Mesodermal cell (in vitro differentiated cells): ENCODE data around the gene GOLT1B. TPM values are rescaled to one million over a fixed set of nuclear protein-coding genes. Genes with fewer than 3 reads are reported as not detected.
"Not testable (repeated sequence)": the region's sequence is repeated elsewhere in the genome, so short reads cannot be mapped to it uniquely, and the experiment has no call there.

Experiments
- H3K27ac ChIP-seq: 2 replicates; pipeline ENCODE4 v1.7.0; 2013; ENCODE audit warnings: mild to moderate bottlenecking, low read depth, low read length, moderate library complexity; ENCODE audit not compliant: severe bottlenecking
- H3K36me3 ChIP-seq: 2 replicates; pipeline ENCODE4 v1.7.1; 2013; ENCODE audit warnings: mild to moderate bottlenecking, low read length, moderate library complexity; ENCODE audit not compliant: control insufficient read depth, insufficient read depth
- H3K4me1 ChIP-seq: one replicate; pipeline ENCODE4 v1.7.1; 2013; ENCODE audit warnings: mild to moderate bottlenecking, low read length; ENCODE audit not compliant: insufficient read depth, control insufficient read depth, poor library complexity, severe bottlenecking
- H3K4me3 ChIP-seq: 2 replicates; pipeline ENCODE4 v1.7.0; 2013; ENCODE audit warnings: low read length, control low read depth, mild to moderate bottlenecking; ENCODE audit not compliant: insufficient read depth, poor library complexity, severe bottlenecking; ENCODE audit errors: extremely low read depth
- H3K9me3 ChIP-seq: 2 replicates; pipeline ENCODE4 v1.7.1; 2013; ENCODE audit warnings: mild to moderate bottlenecking, low read length, moderate library complexity; ENCODE audit not compliant: control insufficient read depth
- WGBS, 2 experiments: methylation state at CpG; one replicate each; pipeline ENCODE4 v1.1.5; 2013; ENCODE audit warnings: missing lambda C conversion rate in 2 of 2; ENCODE audit not compliant: insufficient coverage in 2 of 2; 5-methylcytosine and 5-hydroxymethylcytosine counted together
- polyA plus RNA-seq, 2 experiments: library from polyadenylated mRNA; stranded (reverse); fragments of 50-300 nt; gene quantifications; one replicate each; pipeline ENCODE4 v1.2.3, GENCODE V29; 2013

Gene GOLT1B, protein sequence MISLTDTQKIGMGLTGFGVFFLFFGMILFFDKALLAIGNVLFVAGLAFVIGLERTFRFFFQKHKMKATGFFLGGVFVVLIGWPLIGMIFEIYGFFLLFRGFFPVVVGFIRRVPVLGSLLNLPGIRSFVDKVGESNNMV
- 67.9 TPM for polyA plus RNA-seq (2013, experiment 1 of 2)
- polyA plus RNA-seq (2013, experiment 2 of 2) = 75.9 TPM

DNA sequence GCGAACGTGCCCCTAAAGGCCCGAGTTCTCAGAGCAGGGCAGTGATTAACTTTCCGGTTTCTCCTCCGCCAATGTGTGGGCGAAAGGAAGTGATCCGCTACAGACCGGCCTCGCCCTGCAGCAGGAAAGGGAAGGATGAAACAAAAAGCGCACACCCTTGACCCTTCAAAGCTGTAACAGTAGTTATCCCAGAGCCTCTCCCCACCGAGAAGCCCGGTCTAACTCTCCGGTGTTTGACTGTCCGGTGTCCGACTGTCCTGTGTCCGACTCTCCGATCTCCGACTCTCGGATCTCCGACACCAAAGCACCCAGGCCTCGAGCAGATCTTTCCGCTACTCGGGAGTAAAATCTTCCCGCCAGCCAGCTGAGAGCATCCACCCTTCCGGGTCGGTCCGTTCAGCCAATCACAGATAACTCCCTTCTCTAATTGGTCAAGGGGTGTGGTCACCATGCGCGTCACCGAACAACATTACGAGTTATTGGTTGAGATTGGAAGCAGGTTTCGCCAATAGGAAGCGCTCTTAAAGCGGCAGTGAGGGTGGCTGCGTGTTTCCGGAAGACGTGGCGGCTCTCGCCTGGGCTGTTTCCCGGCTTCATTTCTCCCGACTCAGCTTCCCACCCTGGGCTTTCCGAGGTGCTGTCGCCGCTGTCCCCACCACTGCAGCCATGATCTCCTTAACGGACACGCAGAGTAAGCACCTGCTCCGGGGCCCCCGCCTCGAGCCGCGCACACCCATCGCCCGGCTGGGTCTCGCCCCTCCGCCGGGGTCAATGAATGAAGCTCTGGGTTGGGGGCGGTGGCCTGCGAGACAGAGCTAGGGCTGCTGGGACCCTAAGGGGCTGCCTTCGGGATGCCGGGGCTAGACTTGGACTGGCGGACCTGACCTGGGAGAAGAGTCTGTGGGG is at the start of gene GOLT1B, which contains the start of gene RECQL:
GOLT1B (plus strand) TSS at position 532 of the 906 bp plus-strand sequence; CDS start at position 667, 135 bp downstream.
RECQL (minus strand) TSS at position 378 of the 906 bp plus-strand sequence. CDS start 2,065 bp downstream, outside the sequence.
- WGBS, 2 experiments = 0 to 1% methylated on average over 39 to 48 of the region's 61 CpGs
- peaks cover 33% of the 10 kb centered on the region for H3K36me3 ChIP-seq
- H3K4me3 ChIP-seq = peak within 1 kb of the TSS; percentile 80
- peak within 1 kb of the TSS; percentile 98 for H3K27ac ChIP-seq
- H3K9me3 ChIP-seq = no peaks in the 10 kb centered on the region
- no peaks in the 10 kb centered on the region for H3K4me1 ChIP-seq

DNA sequence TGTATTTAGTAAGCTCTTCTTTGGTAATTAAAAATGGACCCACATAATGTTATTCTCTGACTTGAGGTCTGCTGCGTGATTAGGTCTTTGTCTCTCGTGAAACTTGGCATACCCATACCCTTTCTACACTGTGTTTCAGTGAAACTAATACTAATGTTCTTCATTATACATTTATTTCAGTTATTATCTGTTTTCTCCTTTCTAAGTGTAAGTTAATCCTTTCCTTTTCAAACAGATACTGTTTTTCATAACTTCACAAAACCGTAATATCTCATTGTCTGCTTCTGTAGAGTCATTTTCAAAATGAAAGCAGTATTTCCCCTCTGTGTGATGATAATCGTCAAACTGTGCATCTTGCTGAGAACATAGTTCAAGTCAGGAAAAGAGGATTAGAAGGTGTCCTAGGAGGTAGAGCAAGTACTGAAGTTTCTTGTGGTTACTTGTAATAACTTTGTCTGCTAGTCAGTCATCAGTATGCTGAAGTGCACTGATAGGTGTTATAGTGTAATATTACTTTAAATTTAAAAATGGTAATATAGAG is 48.2 kb upstream of the GOLT1B start:
- Histone ChIP-seq H3K27ac (no peak overlapping the region), H3K4me3 (no peak overlapping the region), H3K4me1 (no peaks in the 10 kb centered on the region), H3K36me3 (peaks cover 3% of the 10 kb centered on the region), H3K9me3 (no peaks in the 10 kb centered on the region)
- WGBS, 2 experiments = 87 to 100% methylated on average over 1 to 3 of the region's 4 CpGs

DNA sequence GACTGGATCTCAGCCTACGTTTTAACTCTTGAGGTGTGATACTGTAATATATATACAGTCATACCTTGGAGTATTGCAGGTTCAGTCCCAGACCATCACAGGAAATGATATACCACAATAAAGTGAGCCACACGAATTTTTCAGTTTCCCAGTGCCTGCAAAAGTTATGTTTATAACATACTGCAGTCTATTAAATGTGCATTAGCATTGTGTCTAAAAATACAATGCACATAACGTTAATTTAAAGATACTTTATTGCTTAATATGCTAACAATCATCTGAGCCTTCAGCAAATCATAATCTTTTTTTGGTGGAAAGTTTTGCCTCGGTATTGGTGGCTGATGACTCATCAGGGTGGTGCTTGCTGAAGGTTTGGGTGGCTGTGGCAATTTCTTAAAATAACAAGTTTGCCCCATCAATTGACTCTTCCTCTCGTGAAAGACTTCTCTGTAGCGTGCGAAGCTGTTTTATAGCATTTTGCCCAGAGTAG is 45.3 kb upstream of the GOLT1B start:
- peaks cover 4% of the 10 kb centered on the region for H3K36me3 ChIP-seq
- H3K4me3 ChIP-seq = no peak overlapping the region
- no peak overlapping the region for H3K27ac ChIP-seq
- no peaks in the 10 kb centered on the region for H3K4me1 ChIP-seq
- WGBS, 2 experiments = 80% methylated on average over 1 of the region's 7 CpGs; no CpG with 5 or more reads in 1 of the 2 experiments
- H3K9me3 ChIP-seq = no peaks in the 10 kb centered on the region

DNA sequence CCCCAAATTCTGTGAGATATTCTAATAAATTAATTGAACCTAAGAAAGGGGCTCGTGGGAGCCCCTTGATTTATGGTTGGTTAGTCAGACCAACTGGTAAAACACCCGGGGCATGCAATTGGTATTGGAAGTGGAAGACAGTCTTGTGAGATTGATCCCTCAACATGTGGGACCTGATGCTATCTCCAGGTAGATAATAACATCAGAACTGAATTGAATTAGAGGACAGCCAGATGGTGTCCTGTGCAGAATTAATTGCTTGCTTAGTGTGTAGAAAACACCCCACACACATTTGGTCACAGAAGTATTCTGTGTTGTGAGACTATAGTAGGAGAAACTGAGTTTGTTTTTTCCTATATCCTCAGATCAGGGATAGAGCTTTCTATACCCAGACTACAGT is 42.1 kb upstream of the GOLT1B start:
- Histone ChIP-seq H3K4me3 (no peak overlapping the region), H3K9me3 (no peaks in the 10 kb centered on the region), H3K27ac (no peak overlapping the region), H3K36me3 (peaks cover 4% of the 10 kb centered on the region), H3K4me1 (no peaks in the 10 kb centered on the region)
- WGBS, 2 experiments = 85 to 100% methylated on average over 1 to 2 of the region's 2 CpGs

DNA sequence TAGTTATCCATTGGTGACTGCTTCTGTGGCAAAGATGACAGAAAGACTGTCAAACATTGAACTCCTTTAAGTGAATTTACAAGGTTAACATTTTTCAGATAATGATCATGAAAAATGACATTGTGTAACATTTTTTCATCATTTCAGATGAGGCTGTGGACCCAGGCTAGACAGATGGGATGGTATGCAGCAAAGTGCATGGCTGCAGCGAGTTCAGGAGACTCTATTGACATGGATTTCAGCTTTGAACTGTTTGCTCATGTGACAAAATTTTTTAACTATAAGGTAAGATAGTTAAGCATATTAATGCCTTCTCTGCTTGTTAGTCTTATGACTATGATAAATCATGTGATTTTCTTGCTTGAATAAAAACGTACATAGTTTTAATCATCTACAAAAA is 34.3 kb upstream of the GOLT1B start:
- WGBS, 2 experiments = no CpG with 5 or more reads among the region's 2 CpGs

DNA sequence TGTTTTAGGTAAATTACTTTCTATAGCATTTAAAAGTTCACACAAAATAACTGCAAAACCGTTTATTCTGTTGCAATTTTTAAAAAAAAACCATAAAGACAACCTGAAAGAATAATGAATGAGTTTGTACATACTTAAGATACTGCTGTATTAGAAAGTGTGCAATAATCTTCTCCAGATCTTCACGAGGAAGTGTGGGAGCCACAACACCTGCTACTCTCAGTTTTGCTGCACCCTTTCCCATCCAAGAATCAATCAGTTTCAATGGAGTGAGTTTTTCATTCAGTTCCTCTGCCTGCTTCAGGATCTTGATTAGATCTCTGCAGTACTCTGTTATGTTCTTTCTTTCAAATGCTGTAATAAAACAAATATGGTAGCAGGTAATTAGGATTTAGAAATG is 30.3 kb upstream of the GOLT1B start:
- Histone ChIP-seq H3K9me3 (no peaks in the 10 kb centered on the region), H3K4me3 (no peak overlapping the region), H3K27ac (no peak overlapping the region), H3K36me3 (peaks cover 54% of the 10 kb centered on the region), H3K4me1 (no peaks in the 10 kb centered on the region)
- whole genome bisulfite sequencing, 2 experiments = 100% methylated on average over 1 of the region's 2 CpGs; no CpG with 5 or more reads in 1 of the 2 experiments

More for the DNA sequence above, 34.3 kb upstream of the GOLT1B start:
- H3K4me3 ChIP-seq, H3K27ac ChIP-seq, H3K9me3 ChIP-seq, H3K4me1 ChIP-seq: not testable (repeated sequence)
- peaks cover 21% of the 10 kb centered on the region for H3K36me3 ChIP-seq

DNA sequence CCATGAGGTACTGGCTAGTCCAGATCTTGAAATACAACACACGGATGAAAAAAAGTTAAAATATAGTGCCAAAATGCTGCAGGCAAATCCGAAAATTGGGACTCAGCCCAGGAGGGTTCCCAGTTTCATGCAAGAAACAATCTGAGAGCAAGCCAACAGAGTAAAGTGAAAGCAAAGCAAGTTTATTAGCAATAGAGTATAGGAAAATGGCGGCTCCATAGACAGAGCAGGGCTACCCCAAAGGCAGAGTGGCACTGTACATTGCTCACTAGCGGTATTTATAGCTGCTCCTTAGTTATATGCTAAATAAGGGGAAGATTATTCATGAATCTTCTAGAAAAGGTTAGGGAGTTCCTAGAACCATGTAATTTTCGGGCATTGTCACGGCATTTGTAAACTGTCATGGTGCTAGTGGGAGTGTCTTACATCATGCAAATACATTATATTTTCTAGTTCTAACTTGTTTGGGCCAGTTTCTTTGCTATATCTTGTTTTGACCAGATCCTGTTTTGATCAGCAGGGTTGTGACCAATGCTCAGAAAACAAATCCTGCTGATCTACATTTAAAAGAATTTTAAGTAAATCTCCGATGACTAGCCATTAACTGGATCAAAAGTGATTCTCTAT is 29.3 kb upstream of the GOLT1B start:
- WGBS, 2 experiments = 85 to 90% methylated on average over 4 of the region's 7 CpGs
- no peak overlapping the region for H3K27ac ChIP-seq
- no peaks in the 10 kb centered on the region for H3K9me3 ChIP-seq
- H3K4me1 ChIP-seq = no peaks in the 10 kb centered on the region
- H3K4me3 ChIP-seq = no peak overlapping the region
- H3K36me3 ChIP-seq = peaks cover 57% of the 10 kb centered on the region

DNA sequence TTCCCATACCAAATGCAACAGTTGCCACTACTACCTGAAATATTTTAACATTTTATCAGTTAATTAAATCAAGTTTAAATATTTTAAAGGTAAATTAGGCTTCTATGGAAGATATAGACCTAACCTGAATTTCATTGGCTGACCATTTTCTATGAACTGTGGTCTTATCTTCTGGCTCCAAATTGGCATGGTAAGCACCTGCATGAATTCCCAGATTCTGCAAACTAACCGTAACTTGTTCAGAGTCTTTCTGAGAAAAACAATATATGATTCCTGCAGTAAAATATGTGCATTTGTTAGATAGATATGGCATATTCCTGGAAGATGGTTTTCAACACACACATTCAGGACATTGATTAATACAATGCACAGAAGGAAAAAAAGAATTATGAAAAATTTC is 26.0 kb upstream of the GOLT1B start:
- Histone ChIP-seq H3K36me3 (peaks cover 71% of the 10 kb centered on the region), H3K9me3 (no peaks in the 10 kb centered on the region), H3K4me1 (no peaks in the 10 kb centered on the region), H3K27ac (no peak overlapping the region), H3K4me3 (no peak overlapping the region)
- 100% methylated on average over 1 of the region's 1 CpG; no CpG with 5 or more reads in 1 of the 2 experiments for WGBS, 2 experiments

DNA sequence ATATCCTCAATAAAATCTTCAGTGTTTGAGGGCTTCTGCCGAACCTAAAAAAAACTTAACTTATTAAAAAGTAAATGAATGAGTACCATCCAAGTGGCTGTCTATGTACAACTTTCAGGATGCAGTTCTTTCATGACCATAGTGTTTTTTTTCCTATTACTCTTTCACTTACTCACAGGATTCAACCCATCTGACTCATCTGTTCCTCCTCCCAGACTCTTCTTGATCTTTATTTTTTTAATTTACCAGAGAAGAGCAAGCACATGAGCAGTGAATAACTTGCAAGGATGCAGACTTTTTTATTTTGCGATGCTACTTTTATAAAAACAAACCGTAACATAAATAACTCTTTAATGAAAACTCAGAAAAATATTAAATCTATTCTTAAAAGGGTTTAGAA is 24.6 kb upstream of the GOLT1B start:
- Histone ChIP-seq H3K36me3 (peaks cover 78% of the 10 kb centered on the region), H3K4me3 (no peak overlapping the region), H3K9me3 (no peaks in the 10 kb centered on the region), H3K27ac (no peak overlapping the region), H3K4me1 (no peaks in the 10 kb centered on the region)
- no CpG with 5 or more reads among the region's 3 CpGs for WGBS, 2 experiments

DNA sequence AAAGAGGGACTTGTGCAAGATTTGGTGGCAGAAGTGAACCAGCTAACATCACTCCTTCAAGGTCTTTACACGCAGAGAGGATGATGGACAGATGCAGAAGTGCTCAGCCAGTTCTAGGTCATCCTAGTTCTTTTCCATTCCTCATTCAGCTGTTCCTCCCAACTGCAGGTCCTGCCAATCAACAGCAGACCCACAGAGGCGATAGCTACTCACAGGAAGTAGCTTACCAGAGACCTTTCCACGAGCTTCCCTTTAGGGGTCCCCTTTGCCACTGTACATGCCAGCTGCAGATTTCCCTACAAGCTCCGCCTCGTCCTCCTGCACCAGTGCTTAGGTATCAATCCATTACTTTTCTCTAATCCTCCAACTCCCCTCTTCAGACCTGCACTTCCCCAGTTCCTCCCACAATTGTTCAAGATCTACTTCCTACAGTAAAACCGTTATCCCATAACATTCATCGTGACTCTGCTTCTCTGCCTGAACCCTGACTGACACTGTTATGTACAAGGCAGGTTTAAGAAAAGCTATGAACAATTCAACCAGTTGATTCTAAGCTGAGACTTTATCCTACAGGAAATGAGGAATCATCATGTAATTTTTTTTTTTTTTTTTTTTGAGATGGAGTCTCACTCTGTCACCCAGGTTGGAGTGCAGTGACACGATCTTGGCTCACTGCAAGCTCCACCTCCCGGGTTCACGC is 22.7 kb upstream of the GOLT1B start:
- no peaks in the 10 kb centered on the region for H3K9me3 ChIP-seq
- peaks cover 78% of the 10 kb centered on the region for H3K36me3 ChIP-seq
- 93 to 95% methylated on average over 6 to 8 of the region's 10 CpGs for WGBS, 2 experiments
- no peak overlapping the region for H3K27ac ChIP-seq
- H3K4me3 ChIP-seq = no peak overlapping the region
- H3K4me1 ChIP-seq = no peaks in the 10 kb centered on the region
